Lower leg skin (tissue), 4 donors: Measurements from ENCODE around the gene ARHGAP29. TPM values are rescaled to one million over a fixed set of nuclear protein-coding genes. Genes with fewer than 3 reads are reported as not detected.

Experiments used
- DNase-seq, 2 donors: peaks; one replicate each; pipeline ENCODE4 v3.0.0-alpha.2; 2019; ENCODE audit warnings: low spot score in 2 of 2
- H3K4me3 ChIP-seq: fragments of 200-600 bp; sonication (generic); 2 replicates; pipeline ENCODE4 v1.5.1; 2017; ENCODE audit warnings: mild to moderate bottlenecking, low read depth; ENCODE audit not compliant: poor library complexity, severe bottlenecking
- POLR2A ChIP-seq, 2 donors: fragments of 450-650 bp; IDR thresholded peaks; one replicate each; pipeline ENCODE4 v1.6.1; 2016 to 2017; ENCODE audit warnings: antibody characterized with exemption in 2 of 2, mild to moderate bottlenecking in 1 of 2, moderate library complexity in 1 of 2
- WGBS, 2 donors: methylation state at CpG; one replicate each; pipeline ENCODE4 v1.1.5; 2018; 5-methylcytosine and 5-hydroxymethylcytosine counted together
- intact Hi-C: fragments of 100-400 bp; cut with DNase I; formaldehyde crosslinking; loops from one replicate; pipeline ENCODE4 v1.15.0; 2023; ENCODE audit warnings: low total_unique reads
- total RNA-seq, 4 donors: library from RNA; depleted of rRNA; stranded (reverse); fragments of >200 nt; gene quantifications; one replicate each; pipeline ENCODE4 v1.1.0, GENCODE V29; 2016
- TF ChIP-seq, protein P1 (sequence below), 3 donors: fragments of 450-650 bp; IDR thresholded peaks; one replicate each; pipeline ENCODE4 v1.5.1; 2016; ENCODE audit warnings: antibody characterized with exemption in 3 of 3, mild to moderate bottlenecking in 3 of 3, moderate library complexity in 2 of 3

The ARHGAP29 gene, protein sequence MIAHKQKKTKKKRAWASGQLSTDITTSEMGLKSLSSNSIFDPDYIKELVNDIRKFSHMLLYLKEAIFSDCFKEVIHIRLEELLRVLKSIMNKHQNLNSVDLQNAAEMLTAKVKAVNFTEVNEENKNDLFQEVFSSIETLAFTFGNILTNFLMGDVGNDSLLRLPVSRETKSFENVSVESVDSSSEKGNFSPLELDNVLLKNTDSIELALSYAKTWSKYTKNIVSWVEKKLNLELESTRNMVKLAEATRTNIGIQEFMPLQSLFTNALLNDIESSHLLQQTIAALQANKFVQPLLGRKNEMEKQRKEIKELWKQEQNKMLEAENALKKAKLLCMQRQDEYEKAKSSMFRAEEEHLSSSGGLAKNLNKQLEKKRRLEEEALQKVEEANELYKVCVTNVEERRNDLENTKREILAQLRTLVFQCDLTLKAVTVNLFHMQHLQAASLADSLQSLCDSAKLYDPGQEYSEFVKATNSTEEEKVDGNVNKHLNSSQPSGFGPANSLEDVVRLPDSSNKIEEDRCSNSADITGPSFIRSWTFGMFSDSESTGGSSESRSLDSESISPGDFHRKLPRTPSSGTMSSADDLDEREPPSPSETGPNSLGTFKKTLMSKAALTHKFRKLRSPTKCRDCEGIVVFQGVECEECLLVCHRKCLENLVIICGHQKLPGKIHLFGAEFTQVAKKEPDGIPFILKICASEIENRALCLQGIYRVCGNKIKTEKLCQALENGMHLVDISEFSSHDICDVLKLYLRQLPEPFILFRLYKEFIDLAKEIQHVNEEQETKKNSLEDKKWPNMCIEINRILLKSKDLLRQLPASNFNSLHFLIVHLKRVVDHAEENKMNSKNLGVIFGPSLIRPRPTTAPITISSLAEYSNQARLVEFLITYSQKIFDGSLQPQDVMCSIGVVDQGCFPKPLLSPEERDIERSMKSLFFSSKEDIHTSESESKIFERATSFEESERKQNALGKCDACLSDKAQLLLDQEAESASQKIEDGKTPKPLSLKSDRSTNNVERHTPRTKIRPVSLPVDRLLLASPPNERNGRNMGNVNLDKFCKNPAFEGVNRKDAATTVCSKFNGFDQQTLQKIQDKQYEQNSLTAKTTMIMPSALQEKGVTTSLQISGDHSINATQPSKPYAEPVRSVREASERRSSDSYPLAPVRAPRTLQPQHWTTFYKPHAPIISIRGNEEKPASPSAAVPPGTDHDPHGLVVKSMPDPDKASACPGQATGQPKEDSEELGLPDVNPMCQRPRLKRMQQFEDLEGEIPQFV
- total RNA-seq = 10 to 100 TPM; 30.1 to 49.5 (median 33.9) TPM

DNA sequence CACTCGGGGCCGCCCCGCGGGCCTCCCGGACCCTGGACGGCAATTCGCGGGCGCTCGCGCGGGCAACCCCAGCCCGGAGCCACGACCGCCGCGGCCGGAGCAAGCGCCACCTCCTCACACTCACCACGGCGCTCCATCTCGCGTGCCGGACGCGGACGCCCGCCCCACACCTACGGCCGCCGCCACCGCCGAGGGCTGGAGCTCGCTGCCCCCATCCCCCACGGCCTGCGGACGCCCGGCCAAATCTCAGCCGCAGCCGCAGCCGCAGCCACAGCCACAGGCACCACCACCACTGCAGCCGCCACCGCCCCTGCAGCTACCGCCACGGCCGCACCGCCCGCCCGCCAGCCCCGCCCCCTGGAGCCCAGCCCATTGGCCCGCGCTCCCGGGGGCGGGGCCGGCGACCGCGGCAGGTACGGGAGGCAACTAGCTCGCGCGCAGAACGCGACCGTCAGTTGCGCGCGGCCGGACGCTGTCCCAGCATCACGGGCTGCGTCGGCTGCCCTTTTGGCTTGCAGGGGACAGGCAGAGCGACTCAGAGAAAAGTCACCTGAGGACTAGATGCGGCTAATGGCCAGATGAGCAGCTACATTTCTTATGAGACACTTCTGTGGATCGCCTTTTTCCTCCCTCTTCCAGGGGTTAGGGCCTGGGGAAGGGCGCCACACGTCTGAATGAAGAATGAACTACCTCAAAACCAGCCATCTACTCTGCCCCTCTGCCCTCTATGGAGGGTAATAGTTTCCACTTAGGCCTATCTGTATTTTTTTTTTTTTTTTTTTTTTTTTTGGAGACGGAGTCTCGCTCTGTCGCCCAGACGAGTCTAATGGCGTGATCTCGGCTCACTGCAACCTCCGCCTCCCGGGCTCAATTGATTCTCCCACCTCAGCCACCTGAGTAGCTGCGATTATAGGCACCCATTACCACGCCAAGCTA, at the start of gene ARHGAP29:
Gene ARHGAP29 (minus strand): TSS at position 294 of the 936 bp plus-strand sequence. CDS start 5,973 bp downstream, outside the sequence.
- WGBS, 2 donors = 5 to 10% methylated on average over 44 to 84 of the region's 88 CpGs
- DNase-seq = peak; percentile 38 to 94
- peak in 1 of 2 donors; percentile 67 for TF ChIP-seq POLR2A (IDR thresholded peaks at IDR 0.05)
- TF ChIP-seq, protein P1, sequence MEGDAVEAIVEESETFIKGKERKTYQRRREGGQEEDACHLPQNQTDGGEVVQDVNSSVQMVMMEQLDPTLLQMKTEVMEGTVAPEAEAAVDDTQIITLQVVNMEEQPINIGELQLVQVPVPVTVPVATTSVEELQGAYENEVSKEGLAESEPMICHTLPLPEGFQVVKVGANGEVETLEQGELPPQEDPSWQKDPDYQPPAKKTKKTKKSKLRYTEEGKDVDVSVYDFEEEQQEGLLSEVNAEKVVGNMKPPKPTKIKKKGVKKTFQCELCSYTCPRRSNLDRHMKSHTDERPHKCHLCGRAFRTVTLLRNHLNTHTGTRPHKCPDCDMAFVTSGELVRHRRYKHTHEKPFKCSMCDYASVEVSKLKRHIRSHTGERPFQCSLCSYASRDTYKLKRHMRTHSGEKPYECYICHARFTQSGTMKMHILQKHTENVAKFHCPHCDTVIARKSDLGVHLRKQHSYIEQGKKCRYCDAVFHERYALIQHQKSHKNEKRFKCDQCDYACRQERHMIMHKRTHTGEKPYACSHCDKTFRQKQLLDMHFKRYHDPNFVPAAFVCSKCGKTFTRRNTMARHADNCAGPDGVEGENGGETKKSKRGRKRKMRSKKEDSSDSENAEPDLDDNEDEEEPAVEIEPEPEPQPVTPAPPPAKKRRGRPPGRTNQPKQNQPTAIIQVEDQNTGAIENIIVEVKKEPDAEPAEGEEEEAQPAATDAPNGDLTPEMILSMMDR (IDR thresholded peaks at IDR 0.05) = no peak
- intact Hi-C loops = loop anchor here (5.0 kb wide), 1 partner anchor 100 kb away; no protein-coding TSS in a partner anchor
- peak within 1 kb of the TSS; percentile 74 for H3K4me3 ChIP-seq

DNA sequence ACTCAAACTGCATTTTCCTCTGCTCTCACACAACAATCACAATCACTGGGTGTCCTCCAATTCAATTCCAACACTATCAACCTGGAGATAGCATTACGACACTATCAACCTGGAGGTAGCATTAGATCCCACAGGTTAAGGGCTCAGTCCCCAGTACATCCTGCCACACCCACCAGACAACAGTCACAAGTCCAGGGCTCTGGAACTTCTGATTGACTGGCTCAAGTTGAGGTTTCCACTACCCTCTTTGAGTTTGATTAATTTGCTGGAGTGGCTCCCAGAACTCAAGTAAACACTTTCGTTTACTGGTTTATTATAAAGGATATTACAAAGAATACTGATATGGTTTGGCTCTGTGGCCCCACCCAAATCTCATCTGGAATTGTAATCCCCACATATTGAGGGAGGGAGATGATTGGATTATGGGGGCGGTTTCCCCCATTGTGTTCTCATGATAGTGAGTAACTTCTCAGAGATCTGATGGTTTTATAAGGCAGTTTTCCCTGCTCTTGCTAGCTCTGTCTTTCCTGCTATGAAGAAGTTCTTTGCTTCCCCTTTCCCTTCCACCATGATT, 49.6 kb upstream of the ARHGAP29 start:
- intact Hi-C loops = no loop called here
- WGBS, 2 donors = 79% methylated on average over 3 of the region's 3 CpGs
- no peak for DNase-seq

DNA sequence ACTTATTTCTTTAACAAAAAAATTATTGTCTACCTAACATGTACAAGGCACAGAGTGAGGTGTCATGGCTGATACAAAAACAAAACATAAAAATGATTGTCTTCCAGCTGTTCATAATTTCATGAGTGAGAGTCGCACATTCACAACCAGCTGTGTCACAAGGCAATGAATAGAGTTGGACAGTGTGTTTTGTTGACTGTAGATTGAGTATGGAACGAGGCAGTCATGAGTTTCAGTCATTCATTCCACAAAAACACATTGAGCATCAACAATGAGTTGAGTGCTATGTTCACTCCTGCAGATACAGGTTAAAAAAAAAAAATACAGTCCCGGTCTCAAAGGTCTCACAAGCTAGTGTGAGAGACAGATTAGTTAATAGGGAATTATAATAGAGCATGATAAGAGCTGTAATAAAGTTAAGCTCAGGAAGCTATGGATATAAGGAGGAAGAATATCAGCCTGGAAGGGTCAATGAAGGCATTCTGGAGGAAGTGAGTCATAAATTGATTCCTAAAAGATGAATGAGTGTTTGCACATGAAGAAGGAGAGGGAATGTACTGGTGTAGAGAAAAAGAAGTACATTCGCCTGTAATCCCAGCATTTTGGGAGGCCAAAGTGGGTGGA, 47.8 kb upstream of the ARHGAP29 start:
- TF ChIP-seq, protein P1 (IDR thresholded peaks at IDR 0.05) = no peak
- TF ChIP-seq POLR2A (IDR thresholded peaks at IDR 0.05) = no peak
- 80 to 85% methylated on average over 4 of the region's 4 CpGs for WGBS, 2 donors
- DNase-seq = no peak
- no peak overlapping the region for H3K4me3 ChIP-seq
- intact Hi-C loops = no loop called here

More for the DNA sequence above, 49.6 kb upstream of the ARHGAP29 start:
- TF ChIP-seq, protein P1 (IDR thresholded peaks at IDR 0.05) = no peak
- no peak for TF ChIP-seq POLR2A (IDR thresholded peaks at IDR 0.05)
- no peak overlapping the region for H3K4me3 ChIP-seq

DNA sequence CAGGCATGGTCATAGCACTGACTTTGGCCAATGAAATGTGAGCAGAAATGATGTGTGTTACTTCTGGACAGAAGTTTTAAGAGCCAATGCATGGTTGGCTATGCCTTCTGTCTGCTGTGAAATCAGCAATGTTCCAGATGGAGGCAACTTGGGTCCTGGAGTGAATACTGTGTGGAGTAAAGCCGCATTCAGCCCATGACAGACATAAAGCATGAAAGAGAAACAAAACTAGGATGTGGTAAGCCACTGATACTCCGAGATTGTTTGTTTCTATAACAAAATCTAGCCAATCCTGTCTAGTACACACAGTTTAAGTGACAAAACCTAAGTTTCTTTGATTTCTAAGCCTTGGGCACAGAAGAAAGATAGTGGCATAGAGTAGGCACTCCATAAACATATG, 47.1 kb upstream of the ARHGAP29 start:
- no peak for TF ChIP-seq POLR2A (IDR thresholded peaks at IDR 0.05)
- TF ChIP-seq, protein P1 (IDR thresholded peaks at IDR 0.05) = no peak
- no peak for DNase-seq
- H3K4me3 ChIP-seq = no peak overlapping the region
- WGBS, 2 donors = 58 to 79% methylated on average over 2 of the region's 2 CpGs
- intact Hi-C loops = no loop called here
